ENCODE results near the gene ZNF577. TPM values are rescaled to one million over a fixed set of nuclear protein-coding genes. Genes with fewer than 3 reads are reported as not detected.

ZNF577 gene
- total and polyA plus RNA-seq, 2 experiments from 2014 or later, result 7.4 to 16.3 TPM

GRCh38 chr19:51926784-51927741 lies 39.3 kb upstream of the ZNF577 start, which contains the start of gene ZNF613:
Gene ZNF613, plus strand, starts transcription at chr19:51927472. Its CDS starts 8,749 bp downstream, at chr19:51936221.
- no peaks in the 10 kb centered on the region for H4K20me1 ChIP-seq (ENCODE audit: insufficient read depth, poor library complexity, severe bottlenecking)
- no peaks in the 10 kb centered on the region for H3K27me3 ChIP-seq
- H3K4me1 ChIP-seq (ENCODE audit: insufficient read depth), result peaks cover 5% of the 10 kb centered on the region
- WGBS (ENCODE audit: low lambda C conversion rate, missing lambda C conversion rate), result 1% methylated on average over 49 of the region's 52 CpGs
- TF ChIP-seq EZH2 (IDR thresholded peaks at IDR 0.05; ENCODE audit: borderline replicate concordance) (no peak), EZH2phosphoT487 (IDR thresholded peaks at IDR 0.05; ENCODE audit: low read depth, severe bottlenecking, unreplicated experiment) (no peak), CTCF (IDR thresholded peaks at IDR 0.05; ENCODE audit: poor library complexity) (peak; percentile 50)
- peak within 1 kb of the TSS; percentile 93 for H3K27ac ChIP-seq
- peak; percentile 92 for DNase-seq (ENCODE audit: low spot score)
- H3K4me3 ChIP-seq, result peak within 1 kb of the TSS; percentile 71
- peaks cover 8% of the 10 kb centered on the region for H3K36me3 ChIP-seq (replicated peaks; ENCODE audit: insufficient read depth, low read depth)
- H3K79me2 ChIP-seq, result peaks cover 22% of the 10 kb centered on the region
- H3K9me2 ChIP-seq (replicated peaks; ENCODE audit: insufficient read depth), result no peaks in the 10 kb centered on the region
- H2AFZ ChIP-seq, result peak within 1 kb of the TSS; percentile 84
- peaks cover 25% of the 10 kb centered on the region for H3K9me3 ChIP-seq (ENCODE audit: low read depth)
- H3K4me2 ChIP-seq, result peak within 1 kb of the TSS; percentile 76

- Histone ChIP-seq H3K4me3 (peak overlapping the region; percentile 71), H3K4me2 (peak overlapping the region; percentile 76), H3K79me2 (peaks cover 22% of the 10 kb centered on the region), H3K9me3 (ENCODE audit: low read depth) (peaks cover 25% of the 10 kb centered on the region), H3K4me1 (ENCODE audit: insufficient read depth) (peaks cover 5% of the 10 kb centered on the region), H2AFZ (peak overlapping the region; percentile 84), H4K20me1 (ENCODE audit: insufficient read depth, poor library complexity, severe bottlenecking) (no peaks in the 10 kb centered on the region), H3K27ac (peak overlapping the region; percentile 93), H3K36me3 (replicated peaks; ENCODE audit: insufficient read depth, low read depth) (peaks cover 8% of the 10 kb centered on the region), H3K9me2 (replicated peaks; ENCODE audit: insufficient read depth) (no peaks in the 10 kb centered on the region), H3K27me3 (no peaks in the 10 kb centered on the region)
- WGBS (ENCODE audit: low lambda C conversion rate, missing lambda C conversion rate), result 26% methylated on average over 11 of the region's 11 CpGs
- no peak for DNase-seq (ENCODE audit: low spot score)
- TF ChIP-seq EZH2phosphoT487 (IDR thresholded peaks at IDR 0.05; ENCODE audit: low read depth, severe bottlenecking, unreplicated experiment) (no peak), EZH2 (IDR thresholded peaks at IDR 0.05; ENCODE audit: borderline replicate concordance) (no peak)
These were observed 38.7 kb upstream of the ZNF577 start for GRCh38 chr19:51926426-51926783.

GRCh38 chr19:51921949-51922348 lies 34.2 kb upstream of the ZNF577 start:
- WGBS (ENCODE audit: low lambda C conversion rate, missing lambda C conversion rate), result 86% methylated on average over 8 of the region's 8 CpGs
- Histone ChIP-seq H3K27ac (no peak overlapping the region), H3K9me3 (ENCODE audit: low read depth) (peaks cover 16% of the 10 kb centered on the region), H3K9me2 (replicated peaks; ENCODE audit: insufficient read depth) (no peaks in the 10 kb centered on the region), H3K4me1 (ENCODE audit: insufficient read depth) (no peaks in the 10 kb centered on the region), H3K36me3 (replicated peaks; ENCODE audit: insufficient read depth, low read depth) (no peaks in the 10 kb centered on the region), H4K20me1 (ENCODE audit: insufficient read depth, poor library complexity, severe bottlenecking) (no peaks in the 10 kb centered on the region), H3K4me2 (no peak overlapping the region), H3K79me2 (no peaks in the 10 kb centered on the region), H3K4me3 (no peak overlapping the region), H2AFZ (no peak overlapping the region), H3K27me3 (no peaks in the 10 kb centered on the region)
- TF ChIP-seq EZH2phosphoT487 (IDR thresholded peaks at IDR 0.05; ENCODE audit: low read depth, severe bottlenecking, unreplicated experiment) (no peak), EZH2 (IDR thresholded peaks at IDR 0.05; ENCODE audit: borderline replicate concordance) (no peak), CTCF (IDR thresholded peaks at IDR 0.05; ENCODE audit: poor library complexity) (no peak)
- DNase-seq (ENCODE audit: low spot score), result no peak

GRCh38 chr19:51919606-51920005 lies 31.9 kb upstream of the ZNF577 start:
- WGBS (ENCODE audit: low lambda C conversion rate, missing lambda C conversion rate), result 85% methylated on average over 3 of the region's 3 CpGs
- Histone ChIP-seq H3K4me2 (no peak overlapping the region), H3K27me3 (no peaks in the 10 kb centered on the region), H4K20me1 (ENCODE audit: insufficient read depth, poor library complexity, severe bottlenecking) (no peaks in the 10 kb centered on the region), H3K79me2 (no peaks in the 10 kb centered on the region), H3K36me3 (replicated peaks; ENCODE audit: insufficient read depth, low read depth) (no peaks in the 10 kb centered on the region), H3K27ac (no peak overlapping the region), H3K9me2 (replicated peaks; ENCODE audit: insufficient read depth) (no peaks in the 10 kb centered on the region), H3K4me3 (no peak overlapping the region), H3K4me1 (ENCODE audit: insufficient read depth) (no peaks in the 10 kb centered on the region), H3K9me3 (ENCODE audit: low read depth) (peaks cover 16% of the 10 kb centered on the region), H2AFZ (no peak overlapping the region)
- no peak for DNase-seq (ENCODE audit: low spot score)
- no peak for TF ChIP-seq EZH2 (IDR thresholded peaks at IDR 0.05; ENCODE audit: borderline replicate concordance)
- no peak for TF ChIP-seq EZH2phosphoT487 (IDR thresholded peaks at IDR 0.05; ENCODE audit: low read depth, severe bottlenecking, unreplicated experiment)
- no peak for TF ChIP-seq CTCF (IDR thresholded peaks at IDR 0.05; ENCODE audit: poor library complexity)
